NCI-H2196 (cell line): ENCODE results near the gene HPN.
A peak's percentile ranks its signal among the peaks of the same experiment; 100 is the strongest.
"Not testable (repeated sequence)": the region's sequence is repeated elsewhere in the genome, so short reads cannot be mapped to it uniquely, and the experiment has no call there.

Experiments
- DNase-seq: peaks from one replicate; lab custom pipeline; 2025; ENCODE audit not compliant: unreplicated experiment; lab: John Stamatoyannopoulos, UW

HPN gene

GRCh38 chr19:35100588-35101533 lies 59.3 kb downstream of the HPN start:
- no peak for DNase-seq

DNA sequence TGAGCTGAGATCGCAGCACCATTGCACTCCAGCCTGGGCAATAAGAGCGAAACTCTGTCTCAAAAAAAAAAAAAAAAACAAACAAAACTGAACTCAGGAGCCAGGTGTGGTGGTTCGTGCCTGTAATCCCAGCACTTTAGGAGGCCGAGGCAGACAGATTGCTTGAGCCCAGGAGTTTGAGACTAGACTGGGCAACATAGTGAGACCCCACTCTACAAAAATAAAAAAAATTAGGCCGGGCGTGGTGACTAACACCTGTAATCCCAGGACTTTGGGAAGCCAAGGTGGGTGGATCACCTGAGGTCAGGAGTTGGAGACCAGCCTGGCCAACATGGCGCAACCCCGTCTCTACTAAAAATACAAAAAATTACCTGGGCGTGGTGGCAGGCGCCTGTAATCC lies 60.4 kb downstream of the HPN start:
- DNase-seq = not testable (repeated sequence)

- DNase-seq = not testable (repeated sequence)
Measured at GRCh38 chr19:35103614-35104013, 62.1 kb downstream of the HPN start.

- no peak for DNase-seq
Measured at GRCh38 chr19:35104361-35104760, 62.8 kb downstream of the HPN start.

DNA sequence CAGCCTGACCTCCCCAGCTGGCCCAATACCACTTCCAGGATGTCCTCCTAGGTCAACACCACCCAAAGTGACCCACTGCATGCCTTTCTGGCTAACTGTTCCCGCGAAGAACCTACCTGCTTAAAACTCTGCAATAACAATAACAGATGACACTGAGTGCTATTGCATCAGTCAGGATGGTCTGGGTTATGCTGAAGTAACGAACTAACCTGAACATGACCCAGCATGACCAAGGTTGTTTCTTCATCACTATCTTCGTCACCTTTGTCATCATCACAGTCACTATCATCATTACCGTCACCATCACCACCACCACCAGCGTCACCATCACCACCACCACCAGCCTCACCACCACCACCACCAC lies 63.5 kb downstream of the HPN start:
- no peak for DNase-seq

DNA sequence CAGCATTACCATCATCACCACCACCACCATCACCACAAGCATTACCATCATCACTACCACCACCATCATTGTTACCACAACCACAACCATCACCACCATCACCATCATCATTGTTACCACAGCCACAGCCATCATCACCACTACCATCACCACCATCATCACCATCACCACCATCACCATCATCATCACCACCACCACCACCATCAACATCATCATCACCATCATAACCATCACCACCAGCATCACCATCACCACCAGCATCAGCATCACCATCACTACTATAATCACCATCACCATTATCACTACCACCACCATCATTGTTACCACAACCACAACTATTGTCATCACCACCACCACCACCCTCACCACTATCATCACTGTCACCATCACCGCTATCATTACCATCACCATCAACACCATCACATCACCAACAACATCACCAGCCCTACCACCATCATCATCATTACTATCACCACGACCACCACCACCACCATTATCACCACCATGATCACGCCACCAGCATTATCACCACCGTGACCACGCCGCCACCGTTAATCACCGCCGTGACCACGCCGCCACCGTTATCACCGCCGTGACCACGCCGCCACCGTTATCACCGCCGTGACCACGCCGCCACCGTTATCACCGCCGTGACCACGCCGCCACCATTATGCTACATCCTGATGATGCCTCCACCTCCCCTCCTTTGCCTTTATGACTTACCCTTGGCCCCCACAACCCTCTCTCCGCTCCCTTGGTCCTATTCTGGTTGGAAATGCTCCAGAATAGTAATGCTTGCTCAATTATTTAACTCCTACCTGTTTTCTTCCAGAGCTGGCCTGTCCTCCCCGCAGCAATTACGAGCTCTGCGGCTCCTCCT lies 64.1 kb downstream of the HPN start:
- no peak for DNase-seq

DNA sequence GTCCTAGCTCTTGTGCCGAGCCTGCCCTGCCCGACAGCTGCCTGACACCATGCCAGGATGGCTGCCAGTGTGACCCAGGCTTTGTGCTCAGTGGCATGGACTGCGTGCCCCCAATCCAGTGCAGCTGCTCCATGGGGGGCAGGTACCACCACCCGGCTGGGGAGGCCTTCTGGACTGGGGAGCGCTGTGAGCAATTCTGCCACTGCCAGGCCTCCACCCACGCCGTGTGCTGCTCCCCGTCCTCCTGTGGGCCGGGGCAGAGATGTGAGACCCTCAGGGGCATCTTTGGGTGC lies 64.7 kb downstream of the HPN start:
- no peak for DNase-seq

DNA sequence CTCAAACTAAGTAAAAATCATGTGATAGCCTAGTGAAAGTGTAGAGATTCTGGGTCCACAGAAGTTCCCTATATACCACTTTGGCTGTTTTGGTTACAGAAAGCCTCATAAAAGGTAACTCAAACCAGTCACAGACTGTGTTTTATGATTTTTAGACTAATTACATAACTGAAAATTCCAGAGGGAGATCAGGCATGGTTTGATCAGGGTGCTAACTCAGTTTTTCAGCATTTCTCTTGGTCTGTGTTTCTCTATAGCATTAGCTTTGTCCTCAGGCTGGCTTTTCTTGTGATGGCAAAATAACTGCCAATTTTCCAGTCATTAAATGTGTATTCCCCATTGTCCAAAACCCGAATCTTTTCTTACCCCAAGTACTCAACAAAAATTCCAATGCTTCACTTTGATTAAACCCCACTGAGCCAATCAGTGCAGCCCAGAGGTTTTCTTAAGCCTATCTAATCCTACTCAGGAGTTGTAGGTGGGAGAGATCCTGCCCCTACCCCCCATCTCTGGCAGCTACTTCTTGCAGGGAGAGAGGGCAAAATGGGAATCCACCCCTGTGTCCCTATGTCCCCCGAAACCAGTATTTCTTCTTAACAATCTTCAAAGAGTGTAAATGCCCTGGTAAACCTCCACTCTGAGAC lies 65.5 kb downstream of the HPN start:
- DNase-seq = no peak

DNA sequence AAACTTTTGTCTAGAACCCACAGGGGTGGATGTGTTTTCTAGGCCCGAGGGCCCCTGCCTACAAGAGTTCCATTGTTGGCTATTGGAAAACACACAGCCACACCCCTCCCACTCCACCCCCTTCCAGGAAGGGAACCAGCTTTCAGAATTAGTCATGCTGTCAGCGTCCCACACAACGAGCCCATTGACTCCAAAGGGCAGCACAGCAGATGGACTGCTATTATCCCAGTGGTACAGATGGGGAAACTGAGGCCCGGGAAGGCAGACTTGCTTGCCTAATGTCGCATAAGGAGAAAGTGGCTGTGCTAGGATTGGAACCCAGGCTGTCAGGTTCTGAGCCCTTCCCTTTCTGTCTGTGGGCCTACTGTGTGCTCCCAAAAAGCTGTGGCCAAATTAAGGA lies 66.0 kb downstream of the HPN start:
- DNase-seq = no peak

GRCh38 chr19:35108730-35109129 lies 67.2 kb downstream of the HPN start:
- no peak for DNase-seq

- DNase-seq = no peak
Measured at GRCh38 chr19:35109395-35110112, 68.0 kb downstream of the HPN start.

DNA sequence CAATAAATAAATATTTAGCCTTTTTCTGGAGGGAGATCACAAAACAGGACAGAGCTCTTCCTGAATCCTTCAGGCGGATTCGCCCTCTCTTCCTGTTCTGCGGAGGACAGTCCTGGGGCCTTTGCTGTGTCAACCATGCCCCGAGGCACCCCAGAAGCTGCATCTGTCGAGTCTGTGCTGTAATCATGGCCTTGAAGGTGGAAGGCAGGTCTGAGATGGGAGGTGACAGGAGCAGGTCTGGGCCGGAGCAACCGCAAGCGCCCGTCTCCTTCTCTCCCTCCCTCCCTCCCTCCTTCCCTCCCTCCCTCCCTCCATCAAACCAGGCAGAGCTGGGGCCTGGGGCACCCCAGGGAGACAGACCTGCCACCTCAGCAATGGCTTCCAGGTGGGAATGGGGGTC lies 69.5 kb downstream of the HPN start:
- no peak for DNase-seq

- no peak for DNase-seq
Measured at GRCh38 chr19:35112995-35113688, 71.6 kb downstream of the HPN start.

DNA sequence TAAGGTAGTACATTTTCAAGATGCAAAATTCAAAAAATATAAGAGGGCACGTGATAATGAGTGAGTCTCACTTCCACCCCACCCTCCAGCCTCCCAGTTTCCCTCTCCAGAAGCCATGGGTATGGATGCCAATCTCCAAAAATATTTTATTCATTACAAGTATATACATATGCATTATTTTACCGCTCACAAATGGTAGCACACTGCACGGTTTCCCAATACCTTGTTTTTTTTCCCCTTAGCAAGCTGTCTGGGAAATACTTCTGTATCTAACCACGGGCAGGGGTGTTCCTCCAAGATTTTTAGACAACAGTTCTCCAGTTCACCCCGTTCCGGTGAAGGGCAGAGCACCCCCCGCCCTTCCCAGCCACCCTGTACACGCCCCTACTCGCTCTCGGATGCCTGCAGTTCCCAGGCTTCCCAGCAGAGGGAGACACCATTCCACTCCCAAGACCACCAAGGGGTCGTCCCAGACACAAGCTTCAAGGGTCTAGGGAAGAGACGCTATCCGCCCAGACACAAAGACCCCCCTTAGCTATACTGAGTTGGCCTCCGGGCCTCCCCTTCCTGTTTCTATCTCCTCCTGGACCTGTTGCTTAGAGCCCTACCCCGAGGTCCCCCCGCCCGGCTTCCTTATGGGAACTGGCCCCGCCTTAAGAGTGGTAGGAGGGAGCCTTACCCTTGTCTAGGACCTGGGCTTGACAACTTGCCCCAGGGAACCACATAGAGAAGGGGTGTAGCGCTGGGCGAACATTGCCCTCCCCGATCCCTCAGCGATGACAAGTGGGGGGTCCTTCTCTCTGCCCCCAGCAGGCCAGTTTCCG lies 73.0 kb downstream of the HPN start:
- peak; percentile 45 for DNase-seq

DNA sequence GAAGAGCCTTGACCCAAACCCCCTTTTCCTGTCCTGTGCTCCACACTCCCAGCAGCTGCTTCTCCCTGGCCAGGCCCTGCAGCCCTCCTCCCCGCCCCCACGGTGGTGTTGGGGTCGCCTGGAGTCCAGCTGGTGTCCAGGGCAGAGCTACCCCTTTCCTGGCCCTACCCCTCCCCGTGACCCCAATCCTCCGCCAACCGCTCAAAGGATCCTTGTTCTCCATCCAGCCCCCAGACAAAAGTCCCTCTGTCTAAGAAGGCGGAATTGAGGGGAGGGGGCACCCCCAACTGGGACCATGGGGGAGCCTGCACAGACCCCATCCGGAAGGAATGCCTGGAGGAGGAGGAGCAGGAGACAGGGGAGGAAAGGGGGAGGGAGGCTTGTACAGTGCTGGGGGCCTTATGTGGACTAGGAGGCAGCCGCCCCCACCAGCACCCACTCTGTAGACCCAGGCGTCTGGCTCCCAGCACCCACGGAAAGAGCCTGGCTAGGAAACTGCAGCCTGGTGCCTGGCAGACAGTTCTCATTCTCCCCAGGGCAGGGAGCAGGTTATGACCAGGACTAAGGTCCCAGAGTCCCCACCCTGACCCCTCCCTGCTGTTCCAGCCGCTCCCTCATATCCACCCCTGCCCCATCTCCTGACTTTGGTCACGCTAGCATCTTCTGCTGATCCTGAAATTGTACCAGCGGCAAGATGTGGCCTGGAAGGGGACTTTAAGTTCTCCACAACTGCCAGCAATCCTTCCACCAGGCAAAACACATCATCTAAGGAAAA lies 73.8 kb downstream of the HPN start, which contains the start of gene FXYD3:
FXYD3 (plus strand) TSS at position 647 of the 775 bp plus-strand sequence. CDS start 3,554 bp downstream, outside the sequence.
- DNase-seq = no peak
